ENCODE results near the gene BAZ2B. TPM values are rescaled to one million over a fixed set of nuclear protein-coding genes. Genes with fewer than 3 reads are reported as not detected.

Gene BAZ2B
- total RNA-seq, 1 donor from 2014 or later, result 69.8 TPM

DNA sequence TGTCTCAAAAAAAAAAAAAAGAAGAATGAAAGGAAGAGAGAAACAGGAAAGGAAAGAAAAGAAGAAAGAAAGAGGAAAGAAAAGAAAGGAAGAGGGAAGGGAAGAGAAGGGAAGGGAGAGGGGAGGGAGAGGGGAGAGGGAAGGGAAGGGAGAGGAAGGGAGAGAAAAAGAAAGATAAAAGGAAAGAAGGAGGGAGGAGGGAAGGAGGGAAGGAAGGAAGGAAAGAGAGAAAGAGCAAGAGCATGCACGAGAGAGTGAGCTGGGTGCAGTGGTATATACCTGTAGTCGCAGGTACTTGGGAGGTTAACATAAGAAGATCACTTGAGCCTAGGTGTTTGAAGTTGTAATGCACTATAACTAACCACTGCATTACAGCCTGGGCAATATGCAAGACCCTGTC, 6.6 kb upstream of the BAZ2B start:
- FAIRE-seq, result no peak
- no peaks in the 10 kb centered on the region for H3K79me2 ChIP-seq (ENCODE audit: insufficient read depth, low read length)

DNA sequence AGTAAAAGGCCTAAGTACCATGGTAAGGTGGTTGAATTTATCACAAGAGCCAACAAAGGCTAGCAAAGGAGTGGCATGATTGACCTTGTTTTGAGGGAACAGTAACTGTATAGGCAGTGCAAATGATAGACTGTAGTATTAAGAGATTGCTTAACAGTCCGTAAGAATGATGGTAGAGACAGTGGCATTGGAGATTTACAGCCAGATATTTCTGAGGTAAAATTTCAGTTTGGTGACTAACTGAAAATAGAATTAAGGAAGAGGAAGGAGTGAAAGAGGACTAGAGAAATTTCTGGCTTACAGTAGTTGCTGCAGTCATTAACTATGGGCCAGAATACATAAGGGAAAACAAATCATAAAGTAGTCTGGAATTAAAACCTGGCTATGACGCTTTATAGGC, 4.4 kb upstream of the BAZ2B start:
- peaks cover 2% of the 10 kb centered on the region for H3K36me3 Mint-ChIP-seq (ENCODE audit: low read depth, unreplicated experiment)
- H3K27me3 Mint-ChIP-seq (ENCODE audit: low read depth, unreplicated experiment), result no peaks in the 10 kb centered on the region
- peaks cover 4% of the 10 kb centered on the region for H3K4me1 Mint-ChIP-seq (ENCODE audit: low read depth, unreplicated experiment)
- Histone ChIP-seq H3K27ac (ENCODE audit: low read depth, low read length) (no peak overlapping the region), H3K79me2 (ENCODE audit: insufficient read depth, low read length) (peaks cover 14% of the 10 kb centered on the region), H3K9ac (ENCODE audit: low read length) (no peak overlapping the region), H2AFZ (ENCODE audit: low read depth, low read length) (no peak overlapping the region), H3K9me3 (ENCODE audit: insufficient read depth, low read depth, low read length) (no peaks in the 10 kb centered on the region), H3K4me1 (ENCODE audit: insufficient read depth, low read length) (peaks cover 3% of the 10 kb centered on the region), H3K36me3 (ENCODE audit: insufficient read depth, low read length) (no peaks in the 10 kb centered on the region), H3K4me3 (ENCODE audit: insufficient read depth, low read depth, low read length) (no peak overlapping the region), H3K4me2 (ENCODE audit: low read length) (no peak overlapping the region), H4K20me1 (ENCODE audit: insufficient read depth, low read length) (no peaks in the 10 kb centered on the region), H3K27me3 (ENCODE audit: insufficient read depth, low read length) (no peaks in the 10 kb centered on the region)
- no peak overlapping the region for H3K4me3 Mint-ChIP-seq (ENCODE audit: unreplicated experiment)
- no peaks in the 10 kb centered on the region for H3K9me3 Mint-ChIP-seq (ENCODE audit: unreplicated experiment)
- no peak for DNase-seq (ENCODE audit: low read depth)
- no peak overlapping the region for H3K27ac Mint-ChIP-seq (ENCODE audit: unreplicated experiment)
- no peak for TF ChIP-seq EZH2 (IDR thresholded peaks at IDR 0.05; ENCODE audit: insufficient read depth, low read length)
- no peak for FAIRE-seq

More for the DNA sequence above, 6.6 kb upstream of the BAZ2B start:
- Mint-ChIP-seq H3K27ac (ENCODE audit: unreplicated experiment) (no peak overlapping the region), H3K4me3 (ENCODE audit: unreplicated experiment) (no peak overlapping the region), H3K36me3 (ENCODE audit: low read depth, unreplicated experiment) (peaks cover 5% of the 10 kb centered on the region), H3K9me3 (ENCODE audit: unreplicated experiment) (no peaks in the 10 kb centered on the region), H3K4me1 (ENCODE audit: low read depth, unreplicated experiment) (peaks cover 1% of the 10 kb centered on the region), H3K27me3 (ENCODE audit: low read depth, unreplicated experiment) (no peaks in the 10 kb centered on the region)
- Histone ChIP-seq H3K4me3 (ENCODE audit: insufficient read depth, low read depth, low read length) (no peak overlapping the region), H3K9ac (ENCODE audit: low read length) (no peak overlapping the region), H3K27ac (ENCODE audit: low read depth, low read length) (no peak overlapping the region), H3K36me3 (ENCODE audit: insufficient read depth, low read length) (no peaks in the 10 kb centered on the region), H3K4me2 (ENCODE audit: low read length) (no peak overlapping the region), H3K27me3 (ENCODE audit: insufficient read depth, low read length) (no peaks in the 10 kb centered on the region), H3K4me1 (ENCODE audit: insufficient read depth, low read length) (no peaks in the 10 kb centered on the region), H2AFZ (ENCODE audit: low read depth, low read length) (no peak overlapping the region), H3K9me3 (ENCODE audit: insufficient read depth, low read depth, low read length) (no peaks in the 10 kb centered on the region), H4K20me1 (ENCODE audit: insufficient read depth, low read length) (no peaks in the 10 kb centered on the region)
- DNase-seq (ENCODE audit: low read depth), result no peak
- TF ChIP-seq, protein P1, sequence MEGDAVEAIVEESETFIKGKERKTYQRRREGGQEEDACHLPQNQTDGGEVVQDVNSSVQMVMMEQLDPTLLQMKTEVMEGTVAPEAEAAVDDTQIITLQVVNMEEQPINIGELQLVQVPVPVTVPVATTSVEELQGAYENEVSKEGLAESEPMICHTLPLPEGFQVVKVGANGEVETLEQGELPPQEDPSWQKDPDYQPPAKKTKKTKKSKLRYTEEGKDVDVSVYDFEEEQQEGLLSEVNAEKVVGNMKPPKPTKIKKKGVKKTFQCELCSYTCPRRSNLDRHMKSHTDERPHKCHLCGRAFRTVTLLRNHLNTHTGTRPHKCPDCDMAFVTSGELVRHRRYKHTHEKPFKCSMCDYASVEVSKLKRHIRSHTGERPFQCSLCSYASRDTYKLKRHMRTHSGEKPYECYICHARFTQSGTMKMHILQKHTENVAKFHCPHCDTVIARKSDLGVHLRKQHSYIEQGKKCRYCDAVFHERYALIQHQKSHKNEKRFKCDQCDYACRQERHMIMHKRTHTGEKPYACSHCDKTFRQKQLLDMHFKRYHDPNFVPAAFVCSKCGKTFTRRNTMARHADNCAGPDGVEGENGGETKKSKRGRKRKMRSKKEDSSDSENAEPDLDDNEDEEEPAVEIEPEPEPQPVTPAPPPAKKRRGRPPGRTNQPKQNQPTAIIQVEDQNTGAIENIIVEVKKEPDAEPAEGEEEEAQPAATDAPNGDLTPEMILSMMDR (IDR thresholded peaks at IDR 0.05; ENCODE audit: insufficient read depth, low read depth, low read length), result no peak
- TF ChIP-seq EZH2 (IDR thresholded peaks at IDR 0.05; ENCODE audit: insufficient read depth, low read length), result no peak

DNA sequence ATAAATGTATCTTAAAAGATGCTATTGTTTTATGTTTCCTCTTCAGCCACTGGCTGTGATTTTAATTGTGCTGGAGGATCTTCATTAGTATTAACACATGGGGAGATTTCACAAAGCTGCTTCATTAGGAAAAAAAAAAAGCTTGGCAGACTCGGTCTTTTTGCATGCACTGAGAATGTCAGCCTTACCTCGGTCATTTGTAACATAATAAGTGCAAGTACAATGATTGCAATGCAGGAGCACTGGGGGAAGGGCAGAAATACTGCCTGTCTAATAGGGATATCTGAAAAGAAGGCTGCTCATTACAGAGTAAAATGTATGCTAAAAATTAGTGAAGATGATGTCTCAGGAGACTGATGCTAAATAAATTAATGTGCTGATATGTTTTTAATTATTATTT, 1.3 kb upstream of the BAZ2B start:
- Mint-ChIP-seq H3K4me3 (ENCODE audit: unreplicated experiment) (peak overlapping the region; percentile 100), H3K9me3 (ENCODE audit: unreplicated experiment) (no peaks in the 10 kb centered on the region), H3K27ac (ENCODE audit: unreplicated experiment) (peak overlapping the region; percentile 36), H3K36me3 (ENCODE audit: low read depth, unreplicated experiment) (peaks cover 2% of the 10 kb centered on the region), H3K27me3 (ENCODE audit: low read depth, unreplicated experiment) (no peaks in the 10 kb centered on the region), H3K4me1 (ENCODE audit: low read depth, unreplicated experiment) (peaks cover 4% of the 10 kb centered on the region)
- Histone ChIP-seq H3K9ac (ENCODE audit: low read length) (peak overlapping the region; percentile 94), H3K27me3 (ENCODE audit: insufficient read depth, low read length) (no peaks in the 10 kb centered on the region), H3K4me3 (ENCODE audit: insufficient read depth, low read depth, low read length) (peak overlapping the region; percentile 88), H2AFZ (ENCODE audit: low read depth, low read length) (no peak overlapping the region), H3K4me1 (ENCODE audit: insufficient read depth, low read length) (peaks cover 5% of the 10 kb centered on the region), H3K36me3 (ENCODE audit: insufficient read depth, low read length) (no peaks in the 10 kb centered on the region), H3K79me2 (ENCODE audit: insufficient read depth, low read length) (peaks cover 42% of the 10 kb centered on the region), H4K20me1 (ENCODE audit: insufficient read depth, low read length) (no peaks in the 10 kb centered on the region), H3K27ac (ENCODE audit: low read depth, low read length) (no peak overlapping the region), H3K4me2 (ENCODE audit: low read length) (peak overlapping the region; percentile 92), H3K9me3 (ENCODE audit: insufficient read depth, low read depth, low read length) (no peaks in the 10 kb centered on the region)
- FAIRE-seq, result no peak
- no peak for TF ChIP-seq EZH2 (IDR thresholded peaks at IDR 0.05; ENCODE audit: insufficient read depth, low read length)
- TF ChIP-seq, protein P1 (IDR thresholded peaks at IDR 0.05; ENCODE audit: insufficient read depth, low read depth, low read length), result no peak
- DNase-seq (ENCODE audit: low read depth), result peak; percentile 39

Data from astrocyte (in vitro differentiated cells and primary cell).